Transverse colon (tissue), 4 donors: ENCODE data around the gene CHST11. TPM values are rescaled to one million over a fixed set of nuclear protein-coding genes. Genes with fewer than 3 reads are reported as not detected.

ENCODE experiments used
- DNase-seq: peaks from one replicate; pipeline ENCODE4 v3.0.0-alpha.2; 2019
- H3K27ac ChIP-seq, 4 donors: fragments of 200-600 bp; sonication (generic); 2 replicates each; pipeline ENCODE4 v1.5.1; 2016 to 2018; ENCODE audit warnings: inconsistent platforms in 4 of 4
- H3K27me3 ChIP-seq: fragments of 200-600 bp; sonication (generic); 2 replicates; pipeline ENCODE4 v1.5.1; 2017; ENCODE audit warnings: inconsistent platforms
- H3K36me3 ChIP-seq, 4 donors: fragments of 200-600 bp; sonication (generic); 2 replicates each; pipeline ENCODE4 v1.5.1; 2017 to 2019; ENCODE audit warnings: inconsistent platforms in 4 of 4
- H3K4me1 ChIP-seq, 4 donors: fragments of 200-600 bp; sonication (generic); 2 replicates each; pipeline ENCODE4 v1.5.1; 2017 to 2020; ENCODE audit warnings: inconsistent platforms in 4 of 4
- H3K4me3 ChIP-seq, 4 donors: fragments of 200-600 bp; sonication (generic); 1 replicate in 1 of 4; 2 replicates in 3 of 4; pipeline versions ENCODE4 v1.5.1 to v1.6.1; 2017 to 2019; ENCODE audit warnings: inconsistent platforms in 4 of 4
- H3K9me3 ChIP-seq, 2 donors: fragments of 200-600 bp; sonication (generic); 2 replicates each; pipeline ENCODE4 v1.5.1; 2017 to 2019; ENCODE audit warnings: inconsistent platforms in 2 of 2
- EP300 ChIP-seq: sonication (generic); formaldehyde crosslinking; IDR thresholded peaks from one replicate; pipeline ENCODE4 v1.6.1; 2017; ENCODE audit warnings: antibody characterized with exemption, low read depth
- POLR2A ChIP-seq: fragments of 450-650 bp; IDR thresholded peaks from one replicate; pipeline ENCODE4 v1.6.1; 2016; ENCODE audit warnings: antibody characterized with exemption, mild to moderate bottlenecking, moderate library complexity
- POLR2AphosphoS5 ChIP-seq, 3 donors: sonication (generic); formaldehyde crosslinking; IDR thresholded peaks; one replicate each; pipeline ENCODE4 v1.6.1; 2016; ENCODE audit warnings: antibody characterized with exemption in 3 of 3
- WGBS, 2 donors: methylation state at CpG; one replicate each; pipeline ENCODE4 v1.1.5; 2018; ENCODE audit warnings: low coverage in 1 of 2; 5-methylcytosine and 5-hydroxymethylcytosine counted together
- in situ Hi-C, 4 donors: fragments of 200-750 bp; cut with MboI; loops; one replicate each; pipeline versions ENCODE4 v1.15.0 to v1.15.1; 2017; ENCODE audit warnings: low sequenced_read_pairs in 3 of 4, low pct_ligation_motif_present in 1 of 4, low pct_unique_long_range_greater_than_20kb in 1 of 4
- intact Hi-C: fragments of 100-400 bp; cut with DNase I; formaldehyde crosslinking; loops from one replicate; pipeline ENCODE4 v1.15.1; 2023; ENCODE audit warnings: low total_unique reads
- total RNA-seq, 4 donors: library from RNA; depleted of rRNA; stranded (reverse); fragments of >200 nt; gene quantifications; one replicate each; pipeline ENCODE4 v1.1.0, GENCODE V29; 2016
- TF ChIP-seq, protein P1 (sequence below), 5 experiments: fragments of 200-600 bp in 3 of 5; fragments of 450-650 bp in 2 of 5; sonication (generic) in 3 of 5; IDR thresholded peaks; 1 replicate in 2 of 5; 2 replicates in 3 of 5; pipeline ENCODE4 v1.5.1; 2016 to 2017; ENCODE audit warnings: antibody characterized with exemption in 5 of 5, inconsistent platforms in 3 of 5, mild to moderate bottlenecking in 2 of 5, moderate library complexity in 1 of 5

Gene CHST11
- total RNA-seq, 4 donors from 2014 or later: 4.2 to 123 (median 31.5) TPM

DNA sequence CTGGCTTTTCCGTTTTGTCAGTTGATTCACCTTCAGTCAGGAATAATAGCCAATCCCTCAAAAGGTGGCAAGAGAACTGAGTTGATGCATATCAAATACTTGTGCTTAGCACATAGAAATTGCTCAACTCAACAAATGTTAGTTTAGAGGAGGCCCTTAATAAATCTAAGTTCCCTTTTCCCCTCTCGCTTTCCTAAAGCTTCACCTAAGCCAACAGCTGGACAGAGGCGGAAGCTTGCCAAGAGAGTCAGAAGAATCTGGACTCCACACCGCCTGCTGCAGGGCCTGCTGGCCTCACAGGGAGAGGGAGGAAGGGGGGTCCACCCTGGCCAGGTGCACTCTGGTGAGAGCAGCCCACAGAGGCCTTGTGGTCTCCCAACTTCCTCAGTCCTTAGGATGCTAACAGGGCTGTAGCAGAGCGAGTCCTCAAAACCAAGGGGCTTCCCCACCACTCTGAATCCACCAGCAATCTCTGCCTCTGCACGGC, 213.1 kb downstream of the CHST11 start:
- intact Hi-C loops (loop anchor here (5.0 kb wide), 1 partner anchor 213 kb away; the partner anchor contains the start of gene CHST11), in situ Hi-C loops (no loop called here)
- H3K4me1 ChIP-seq: peaks cover 40 to 71% (median 50%) of the 10 kb centered on the region in 4 donors
- H3K4me3 ChIP-seq: no peak overlapping the region
- TF ChIP-seq POLR2AphosphoS5 (IDR thresholded peaks at IDR 0.05) (peak in 1 of 3 donors; percentile 7), EP300 (no peak), POLR2A (no peak)
- TF ChIP-seq, protein P1, sequence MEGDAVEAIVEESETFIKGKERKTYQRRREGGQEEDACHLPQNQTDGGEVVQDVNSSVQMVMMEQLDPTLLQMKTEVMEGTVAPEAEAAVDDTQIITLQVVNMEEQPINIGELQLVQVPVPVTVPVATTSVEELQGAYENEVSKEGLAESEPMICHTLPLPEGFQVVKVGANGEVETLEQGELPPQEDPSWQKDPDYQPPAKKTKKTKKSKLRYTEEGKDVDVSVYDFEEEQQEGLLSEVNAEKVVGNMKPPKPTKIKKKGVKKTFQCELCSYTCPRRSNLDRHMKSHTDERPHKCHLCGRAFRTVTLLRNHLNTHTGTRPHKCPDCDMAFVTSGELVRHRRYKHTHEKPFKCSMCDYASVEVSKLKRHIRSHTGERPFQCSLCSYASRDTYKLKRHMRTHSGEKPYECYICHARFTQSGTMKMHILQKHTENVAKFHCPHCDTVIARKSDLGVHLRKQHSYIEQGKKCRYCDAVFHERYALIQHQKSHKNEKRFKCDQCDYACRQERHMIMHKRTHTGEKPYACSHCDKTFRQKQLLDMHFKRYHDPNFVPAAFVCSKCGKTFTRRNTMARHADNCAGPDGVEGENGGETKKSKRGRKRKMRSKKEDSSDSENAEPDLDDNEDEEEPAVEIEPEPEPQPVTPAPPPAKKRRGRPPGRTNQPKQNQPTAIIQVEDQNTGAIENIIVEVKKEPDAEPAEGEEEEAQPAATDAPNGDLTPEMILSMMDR (IDR thresholded peaks at IDR 0.05): no peak
- no peaks in the 10 kb centered on the region for H3K27me3 ChIP-seq
- no peaks in the 10 kb centered on the region for H3K9me3 ChIP-seq
- 14 to 57% methylated on average over 1 to 6 of the region's 6 CpGs for WGBS, 2 donors
- H3K27ac ChIP-seq: peak overlapping the region; percentile 63 to 88 (median 79)
- DNase-seq: peak; percentile 57
- no peaks in the 10 kb centered on the region for H3K36me3 ChIP-seq

DNA sequence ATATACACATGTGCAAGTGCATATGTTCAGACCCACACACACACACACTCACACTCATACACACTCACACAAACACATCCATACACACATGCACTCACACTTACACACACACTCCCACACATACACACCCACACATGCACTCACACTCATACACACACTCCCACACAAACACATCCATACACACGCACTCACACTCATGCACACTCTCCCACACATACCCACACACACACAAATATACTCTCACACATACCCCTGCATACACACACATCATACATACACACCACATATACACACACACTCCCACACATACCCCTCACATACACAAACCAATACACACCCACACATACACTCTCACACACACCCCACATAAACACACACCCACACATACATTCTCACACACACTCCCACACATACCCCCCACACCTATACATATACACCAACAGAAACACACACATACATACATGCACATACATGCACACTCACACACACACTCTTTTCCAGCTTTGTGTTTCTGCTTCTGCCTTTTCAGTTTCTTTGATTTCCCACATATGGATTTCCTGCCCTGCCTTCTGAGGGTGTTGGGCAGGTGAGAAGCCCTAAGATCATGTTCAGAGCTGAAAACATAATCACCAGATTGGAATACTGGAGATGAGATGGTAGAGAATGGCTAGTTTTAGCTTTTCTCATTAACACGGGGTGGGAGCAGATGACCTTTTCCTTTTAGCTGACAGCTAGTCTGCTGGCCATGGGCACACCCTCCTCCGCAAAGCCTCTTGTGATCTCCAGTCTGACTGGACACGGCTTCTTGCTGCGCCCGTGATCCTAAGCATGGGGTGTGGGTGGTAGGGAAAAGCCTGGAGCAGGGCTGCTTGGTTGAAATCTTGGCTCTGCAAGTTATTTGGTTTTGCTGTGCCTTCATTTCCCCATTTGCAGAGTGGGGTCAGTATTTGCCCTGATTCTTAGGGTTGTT, 214.0 kb downstream of the CHST11 start:
- intact Hi-C loops (loop anchor here (5.0 kb wide), 1 partner anchor 213 kb away; the partner anchor contains the start of gene CHST11), in situ Hi-C loops (no loop called here)
- no peak overlapping the region for H3K4me3 ChIP-seq
- DNase-seq: no peak
- 63% methylated on average over 6 of the region's 6 CpGs; no CpG with 5 or more reads in 1 of the 2 donors for WGBS, 2 donors
- no peaks in the 10 kb centered on the region for H3K36me3 ChIP-seq
- no peaks in the 10 kb centered on the region for H3K9me3 ChIP-seq
- H3K27me3 ChIP-seq: no peaks in the 10 kb centered on the region
- H3K4me1 ChIP-seq: peaks cover 40 to 71% (median 50%) of the 10 kb centered on the region in 4 donors
- H3K27ac ChIP-seq: peak overlapping the region; percentile 26 to 88 (median 79)
- no peak for TF ChIP-seq EP300
- TF ChIP-seq POLR2A: no peak
- TF ChIP-seq, protein P1 (IDR thresholded peaks at IDR 0.05): no peak
- no peak for TF ChIP-seq POLR2AphosphoS5 (IDR thresholded peaks at IDR 0.05)

DNA sequence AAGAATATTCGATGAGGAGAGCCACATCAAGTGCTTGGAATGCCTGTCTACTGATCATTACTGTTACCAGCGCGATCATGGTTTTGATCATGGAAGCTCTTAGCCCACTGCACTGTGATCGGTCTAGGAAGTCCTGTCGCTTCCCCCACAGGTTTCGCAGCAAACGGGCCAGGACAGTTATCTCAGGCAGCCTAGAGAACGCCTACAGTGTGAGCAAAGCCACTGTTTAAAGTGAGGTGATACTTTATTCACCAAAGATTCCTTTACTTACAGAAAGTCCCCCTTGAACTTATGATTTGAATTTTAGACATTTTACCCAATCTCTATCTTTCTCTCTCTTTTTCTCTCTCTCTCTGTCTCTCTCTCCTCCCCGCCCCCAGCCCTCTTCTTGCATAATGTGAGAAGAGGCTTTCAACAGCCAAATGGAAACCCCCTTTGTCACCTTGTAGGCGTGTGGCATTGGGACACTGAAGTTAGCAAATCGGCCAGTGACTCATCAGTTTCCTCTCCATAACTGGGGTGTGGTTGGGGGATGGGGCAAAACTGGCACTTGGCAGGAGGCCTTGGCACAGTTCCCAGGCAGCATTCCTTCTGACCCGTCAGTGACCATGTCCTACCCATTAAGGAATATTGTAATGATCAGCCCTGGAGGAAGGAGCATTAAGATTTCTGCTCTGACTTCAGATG, 214.8 kb downstream of the CHST11 start:
- peak; percentile 81 for DNase-seq
- H3K27me3 ChIP-seq: no peaks in the 10 kb centered on the region
- WGBS, 2 donors: 47% methylated on average over 4 to 12 of the region's 12 CpGs
- TF ChIP-seq POLR2AphosphoS5 (IDR thresholded peaks at IDR 0.05) (peak; percentile 15 to 64 (median 40)), POLR2A (no peak)
- no peaks in the 10 kb centered on the region for H3K9me3 ChIP-seq
- no peak overlapping the region for H3K4me3 ChIP-seq
- peak overlapping the region; percentile 26 to 66 (median 58) for H3K27ac ChIP-seq
- intact Hi-C loops (loop anchor here (5.0 kb wide), 1 partner anchor 214 kb away; the partner anchor contains the start of gene CHST11), in situ Hi-C loops (no loop called here)
- no peaks in the 10 kb centered on the region for H3K36me3 ChIP-seq
- H3K4me1 ChIP-seq: peaks cover 40 to 71% (median 50%) of the 10 kb centered on the region in 4 donors

DNA sequence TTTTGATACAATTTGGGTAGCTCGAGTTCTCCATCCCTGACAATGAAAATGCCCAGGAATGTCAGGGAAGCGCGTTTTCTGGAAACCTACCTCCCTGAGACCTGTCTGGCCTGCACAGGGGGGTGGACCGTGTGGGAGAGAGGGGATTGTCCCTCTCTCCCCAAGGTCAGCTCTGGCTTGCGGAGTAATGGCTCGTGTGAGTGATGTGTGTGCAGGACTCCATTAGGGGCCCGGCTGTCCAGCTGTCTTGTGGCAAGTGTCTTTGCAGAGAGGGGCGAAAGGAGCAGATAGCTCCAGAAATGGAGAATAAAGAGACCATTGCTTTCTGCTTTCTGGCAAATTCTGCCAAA, 215.3 kb downstream of the CHST11 start:
- TF ChIP-seq POLR2A (no peak), EP300 (no peak), POLR2AphosphoS5 (IDR thresholded peaks at IDR 0.05) (no peak)
- TF ChIP-seq, protein P1 (IDR thresholded peaks at IDR 0.05): no peak
- Histone ChIP-seq H3K4me1 (peaks cover 40 to 70% (median 50%) of the 10 kb centered on the region in 4 donors), H3K36me3 (no peaks in the 10 kb centered on the region), H3K27ac (peak overlapping the region; percentile 13 to 66 (median 58)), H3K9me3 (no peaks in the 10 kb centered on the region), H3K27me3 (no peaks in the 10 kb centered on the region), H3K4me3 (no peak overlapping the region)
- no peak for DNase-seq
- WGBS, 2 donors: 60 to 70% methylated on average over 1 to 8 of the region's 8 CpGs
- in situ Hi-C loops (no loop called here), intact Hi-C loops (loop anchor here (5.0 kb wide), 1 partner anchor 215 kb away; the partner anchor contains the start of gene CHST11)
